UCSD-AML1 (cell line): ENCODE measurements around the gene HNRNPL.
"Not testable (repeated sequence)": the region's sequence is repeated elsewhere in the genome, so short reads cannot be mapped to it uniquely, and the experiment has no call there.

Experiments
- DNase-seq: peaks from one replicate; lab custom pipeline; 2025; ENCODE audit not compliant: unreplicated experiment; lab: John Stamatoyannopoulos, UW

The HNRNPL gene

DNA sequence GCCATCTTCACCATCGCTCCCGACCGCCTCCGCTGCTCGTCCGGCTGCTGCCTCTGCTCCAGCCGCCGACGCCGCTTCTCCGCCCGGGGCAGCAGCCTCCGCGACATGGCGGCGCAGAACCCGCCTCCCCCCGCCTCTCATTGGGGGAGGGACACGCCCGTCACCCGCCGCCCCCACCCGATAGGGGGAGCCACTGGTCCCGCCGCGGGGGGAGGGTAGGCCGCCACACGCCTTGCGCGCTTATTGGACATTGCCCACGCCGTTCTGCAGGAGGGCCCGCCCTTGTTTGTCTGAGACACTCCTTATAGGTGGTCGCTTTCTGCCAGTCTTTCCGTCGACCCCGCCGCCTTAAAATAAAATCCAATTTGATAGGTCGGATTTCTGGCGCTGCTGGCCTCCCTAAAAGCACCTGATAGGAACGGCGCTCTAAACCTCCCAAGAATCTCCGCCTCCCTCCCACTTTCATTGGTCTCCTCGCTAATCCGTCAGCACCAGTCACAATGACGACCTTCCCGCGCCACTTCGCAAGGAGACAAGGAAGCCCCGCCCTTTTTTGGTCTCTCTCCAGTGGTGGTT lies at the start of gene HNRNPL:
Gene HNRNPL, minus strand, starts transcription at position 127 of the 576 bp plus-strand sequence. Its CDS starts 20 bp downstream, at position 107.
- peak; percentile 100 for DNase-seq

DNA sequence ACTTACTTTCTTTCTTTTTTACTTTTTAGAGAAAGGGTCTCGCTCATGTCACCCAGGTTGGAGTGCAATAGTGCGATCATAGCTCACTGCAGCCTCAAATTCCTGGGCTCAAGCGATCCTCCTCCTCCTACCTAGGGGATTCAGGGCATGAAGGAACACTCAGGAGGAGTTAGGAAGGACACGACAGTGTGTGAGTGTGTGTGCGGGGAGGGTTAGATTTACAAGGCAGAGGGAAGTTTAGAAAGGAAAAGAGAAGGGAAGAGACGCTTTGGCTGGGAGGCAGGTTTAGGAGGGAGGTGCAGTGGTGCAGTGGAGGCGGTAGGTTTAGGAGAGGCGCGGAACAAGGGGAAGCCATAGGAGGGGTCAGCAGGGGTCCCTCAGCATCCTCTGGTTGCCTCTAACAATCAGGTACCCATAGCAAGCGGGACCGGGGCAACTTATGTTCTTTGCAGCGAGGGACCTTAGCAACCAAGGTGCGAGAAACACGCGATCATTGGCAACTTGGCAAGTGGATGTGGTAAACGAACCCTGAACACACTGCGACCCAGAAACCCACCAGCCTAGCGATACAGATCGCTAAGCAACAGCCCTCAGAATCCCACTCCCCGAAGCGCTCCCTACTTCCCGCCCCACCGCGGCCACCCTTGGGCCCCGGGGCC lies 49.1 kb upstream of the HNRNPL start:
- no peak for DNase-seq

GRCh38 chr19:38894968-38895367 lies 45.2 kb upstream of the HNRNPL start:
- no peak for DNase-seq

GRCh38 chr19:38893341-38893771 lies 43.6 kb upstream of the HNRNPL start:
- no peak for DNase-seq

DNA sequence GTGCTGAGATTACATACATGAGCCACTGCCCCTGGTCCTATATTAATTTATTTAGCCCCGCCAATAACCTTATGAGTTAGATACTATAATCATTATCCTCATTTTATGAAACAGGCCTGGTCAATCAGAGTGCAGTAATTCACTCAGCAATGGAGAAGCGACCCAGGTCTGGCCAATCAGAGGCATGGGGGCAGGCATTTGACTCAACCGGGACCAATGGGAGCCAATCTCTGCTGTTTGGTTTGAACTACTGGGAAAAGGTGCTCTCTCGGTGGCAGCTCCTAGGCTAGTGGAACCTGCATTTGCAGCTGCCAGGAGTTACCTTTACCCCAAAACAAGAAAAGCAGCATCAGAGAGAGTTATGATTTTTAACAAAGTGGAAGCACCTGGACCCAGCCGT lies 43.1 kb upstream of the HNRNPL start:
- DNase-seq, result no peak

DNA sequence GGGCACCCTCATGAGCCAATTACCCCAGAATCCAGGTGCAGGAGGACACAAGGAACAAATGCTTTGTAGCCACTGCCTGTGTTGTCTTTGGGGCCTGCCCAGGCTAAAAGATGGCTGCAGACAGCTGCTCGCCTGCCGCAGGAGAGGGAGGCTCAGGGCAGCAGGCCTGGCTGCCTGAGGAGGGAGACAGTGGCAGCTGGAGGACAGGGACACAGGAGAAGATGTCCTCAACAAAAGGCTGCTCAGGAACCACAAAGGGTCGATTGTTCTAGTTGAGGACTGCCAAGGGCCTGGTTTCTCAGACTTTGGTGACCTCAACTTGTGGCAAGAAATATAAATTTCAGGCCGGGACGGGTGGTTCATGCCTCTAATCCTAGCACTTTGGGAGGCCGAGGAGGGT lies 42.0 kb upstream of the HNRNPL start:
- DNase-seq, result no peak

DNA sequence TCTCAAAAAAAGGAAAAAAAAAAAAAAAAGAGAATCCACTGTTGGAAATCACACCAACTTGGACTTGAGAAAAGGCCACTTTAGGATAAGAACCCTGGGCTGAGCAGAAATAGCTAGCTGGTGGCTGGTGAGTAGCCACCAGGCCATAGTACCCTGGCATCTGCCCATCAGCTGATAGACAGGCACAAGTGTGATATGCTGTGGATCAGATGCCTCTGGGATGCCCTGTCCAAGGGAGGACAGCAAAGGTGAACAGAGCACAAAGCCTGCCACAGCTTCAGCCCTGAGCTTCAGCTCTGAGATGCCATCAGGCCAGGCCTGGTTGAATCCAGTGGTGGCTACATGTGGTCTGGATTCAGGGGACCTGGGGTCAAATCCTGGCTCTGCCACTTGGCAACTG lies 40.9 kb upstream of the HNRNPL start:
- DNase-seq, result no peak

GRCh38 chr19:38889803-38890202 lies 40.0 kb upstream of the HNRNPL start:
- DNase-seq, result no peak

DNA sequence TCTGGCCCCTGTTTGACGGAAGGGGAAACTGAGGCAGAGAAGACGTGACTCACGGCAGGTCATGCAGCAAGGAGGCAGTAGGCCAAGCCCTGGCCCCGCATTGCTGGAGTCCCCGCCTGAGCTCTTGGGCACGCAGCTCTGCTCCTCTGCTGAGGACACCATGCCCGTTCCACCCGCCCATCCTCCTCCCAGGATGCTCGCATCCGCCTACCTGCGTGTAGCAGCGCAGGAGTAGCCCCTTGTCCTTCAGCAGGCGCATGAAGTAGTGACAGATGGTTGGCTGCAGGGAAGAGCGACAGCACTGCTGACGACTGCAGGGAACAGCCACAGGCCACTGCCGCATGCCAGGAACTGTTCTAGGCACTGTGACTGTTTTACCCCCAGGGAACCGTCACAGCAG lies 39.1 kb upstream of the HNRNPL start:
- no peak for DNase-seq

GRCh38 chr19:38884691-38885090 lies 34.9 kb upstream of the HNRNPL start:
- not testable (repeated sequence) for DNase-seq

- no peak for DNase-seq
Measured at GRCh38 chr19:38883286-38883685, 33.5 kb upstream of the HNRNPL start.

DNA sequence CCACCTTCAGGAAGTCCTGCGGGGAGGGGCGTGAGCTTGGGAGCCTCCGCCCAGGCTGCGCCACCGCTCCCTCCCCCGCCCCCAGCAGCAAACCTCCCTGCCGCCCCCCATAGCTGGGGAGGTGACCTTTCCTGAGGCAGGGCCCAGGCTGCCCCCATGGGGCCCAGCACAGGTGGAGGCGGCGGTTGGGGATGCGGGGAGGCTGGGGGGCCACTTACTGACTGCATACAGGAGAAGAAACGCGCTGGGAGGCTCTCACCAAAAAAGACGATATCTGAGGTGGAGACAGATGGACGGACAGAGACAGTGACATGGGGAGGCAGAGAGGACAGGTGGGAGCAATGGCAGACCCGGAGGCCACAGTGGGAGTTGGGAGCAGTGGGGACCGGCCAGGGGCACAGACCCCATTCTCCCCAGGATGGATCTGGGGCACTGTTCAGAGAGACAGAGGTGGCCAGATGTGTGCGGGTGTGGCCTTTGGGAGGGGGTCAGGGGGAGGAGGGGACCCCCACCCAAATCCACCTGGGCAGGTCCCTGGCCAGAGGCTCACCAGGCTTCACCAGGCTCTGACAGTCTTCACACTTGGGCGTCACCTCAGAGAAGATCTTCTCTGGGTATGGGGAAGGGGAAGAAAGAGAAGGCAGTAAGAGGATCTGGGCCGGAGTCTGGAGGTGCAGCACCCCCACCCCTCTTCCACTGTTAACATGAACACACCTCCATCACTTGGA lies 31.3 kb upstream of the HNRNPL start:
- DNase-seq, result no peak

DNA sequence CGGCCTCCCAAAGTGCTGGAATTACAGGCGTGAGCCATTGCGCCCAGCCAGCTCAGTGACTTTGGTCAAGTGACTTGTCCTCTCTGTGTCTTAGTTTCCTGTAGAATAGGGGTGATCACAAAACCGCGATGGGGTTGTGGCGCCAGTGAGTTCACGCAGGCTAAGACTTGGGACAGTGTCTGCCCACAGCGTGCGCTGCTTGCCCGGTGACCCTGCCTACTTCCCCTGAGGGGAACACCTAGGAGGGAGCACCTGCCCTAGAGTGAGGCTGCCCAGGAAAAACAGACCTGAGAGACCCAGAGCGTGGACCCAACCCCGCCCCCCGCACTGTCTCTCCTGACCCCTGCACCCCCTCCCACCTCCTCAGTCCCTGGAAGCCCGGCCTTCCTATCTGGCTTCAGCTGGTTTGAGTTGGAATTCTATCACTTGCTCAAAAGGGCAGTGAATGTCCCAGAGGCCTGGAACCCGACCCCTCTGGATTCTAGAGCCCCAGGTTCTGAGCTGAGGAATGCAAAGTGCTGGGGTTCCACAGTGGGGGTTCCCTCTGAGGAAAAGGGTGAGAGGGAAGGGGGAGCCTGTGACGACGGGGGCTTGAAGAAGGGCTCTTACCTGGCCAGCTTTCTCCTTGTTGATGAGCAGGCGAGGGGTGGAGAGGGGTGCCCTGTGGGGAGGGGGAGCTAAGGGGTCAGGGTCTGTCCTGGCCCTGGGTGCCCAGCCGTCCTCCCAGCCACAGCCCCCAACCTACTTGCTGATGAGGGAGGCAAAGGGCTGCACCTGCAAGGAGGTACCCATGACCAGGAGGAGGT lies 30.5 kb upstream of the HNRNPL start:
- DNase-seq, result no peak

GRCh38 chr19:38879400-38879751 lies 29.6 kb upstream of the HNRNPL start:
- no peak for DNase-seq

- no peak for DNase-seq
Measured at GRCh38 chr19:38878575-38879399, 29.0 kb upstream of the HNRNPL start.

DNA sequence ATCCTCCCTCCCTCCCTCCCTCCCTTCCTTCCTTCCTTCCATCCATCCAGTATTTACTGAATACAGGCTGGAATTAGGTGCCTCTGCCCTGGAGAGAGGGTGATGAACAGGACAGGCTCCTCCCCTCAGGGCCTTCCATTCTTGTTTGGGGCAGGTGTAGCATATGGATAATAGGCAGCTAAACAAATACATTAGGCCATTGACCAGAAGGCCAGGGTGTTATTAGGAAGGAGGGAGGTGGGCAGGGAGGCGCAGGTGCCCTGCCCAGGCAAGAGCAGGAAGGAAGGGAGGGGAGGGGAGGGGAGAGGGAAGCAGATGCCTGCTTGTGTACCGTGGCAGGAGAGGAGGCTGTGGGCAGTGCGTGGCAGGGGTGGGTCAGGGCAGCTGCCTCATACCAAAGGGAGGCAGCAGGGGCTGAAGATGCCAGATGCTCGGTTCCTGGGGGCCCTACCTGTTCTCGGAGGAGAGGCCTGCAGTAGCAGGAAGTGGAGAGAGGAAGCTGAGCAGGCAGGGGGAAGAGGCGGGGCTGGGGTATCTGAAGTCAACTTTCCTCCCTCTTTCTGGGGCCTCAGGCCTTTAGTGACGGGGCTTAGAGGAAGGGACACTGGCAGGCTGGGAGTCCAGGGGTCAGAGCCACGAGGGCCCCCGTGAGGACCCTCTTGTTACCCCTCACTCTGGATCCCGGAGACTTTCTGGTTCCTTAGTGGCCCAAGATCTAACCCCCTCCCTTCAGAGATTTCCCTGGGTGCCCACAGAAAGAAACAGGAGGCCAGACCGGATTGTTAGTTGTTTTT lies 28.2 kb upstream of the HNRNPL start, which contains the start of gene RINL:
Gene RINL, minus strand, starts transcription at position 495 of the 794 bp plus-strand sequence. CDS start 1,533 bp downstream, outside the sequence.
- peak; percentile 75 for DNase-seq

DNA sequence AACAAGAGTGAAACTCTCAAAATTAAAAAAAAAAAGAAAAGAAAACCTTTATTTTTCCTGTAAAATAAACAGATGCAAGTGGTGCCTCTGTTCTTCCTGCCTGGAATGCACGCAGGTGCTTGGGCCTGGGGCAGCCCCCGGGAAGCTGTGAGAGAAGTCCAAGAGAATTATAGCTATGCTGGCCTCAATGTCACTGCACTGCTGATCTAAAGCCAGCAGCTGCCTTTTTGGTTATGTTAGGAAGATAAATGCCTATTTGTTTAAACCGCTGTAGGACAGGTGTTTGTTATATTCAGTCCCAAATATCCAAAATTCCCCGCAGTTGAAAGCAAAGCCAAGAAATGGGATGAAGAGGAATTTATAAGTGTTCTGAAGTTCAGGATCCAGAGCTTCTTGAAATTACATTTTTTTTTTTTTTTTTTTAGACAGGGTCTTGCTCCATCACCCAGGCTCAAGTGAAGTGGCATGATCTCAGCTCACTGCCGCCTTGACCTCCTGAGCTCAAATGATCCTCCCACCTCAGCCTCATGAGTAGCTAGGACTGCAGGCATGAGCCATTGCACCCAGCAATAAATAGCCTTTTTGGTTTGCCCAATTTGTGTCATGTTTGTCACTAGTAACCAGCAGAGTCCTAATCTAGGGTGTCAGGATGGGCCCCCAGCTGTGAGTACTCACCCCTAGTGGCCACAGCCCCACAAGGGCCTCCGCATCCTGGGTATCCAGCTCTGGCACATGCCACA lies 26.0 kb upstream of the HNRNPL start:
- no peak for DNase-seq

DNA sequence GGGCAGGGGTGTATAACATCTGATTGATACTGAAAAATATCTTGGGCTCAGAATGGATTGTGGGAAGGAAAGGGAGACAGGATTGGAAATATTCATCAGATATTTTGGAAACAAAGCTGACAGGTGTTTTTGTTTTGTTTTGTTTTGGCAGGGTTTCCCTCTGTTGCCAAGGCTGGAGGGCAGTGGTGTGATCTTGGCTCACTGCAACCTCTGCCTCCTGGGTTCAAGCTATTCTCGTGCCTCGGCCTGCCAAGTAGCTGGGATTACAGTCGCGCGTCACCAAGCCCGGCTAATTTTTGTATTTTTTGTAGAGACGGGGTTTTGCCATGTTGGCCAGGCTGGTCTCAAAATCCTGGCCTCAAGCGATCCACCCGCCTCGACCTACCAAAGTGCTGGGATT lies 23.6 kb upstream of the HNRNPL start:
- not testable (repeated sequence) for DNase-seq

DNA sequence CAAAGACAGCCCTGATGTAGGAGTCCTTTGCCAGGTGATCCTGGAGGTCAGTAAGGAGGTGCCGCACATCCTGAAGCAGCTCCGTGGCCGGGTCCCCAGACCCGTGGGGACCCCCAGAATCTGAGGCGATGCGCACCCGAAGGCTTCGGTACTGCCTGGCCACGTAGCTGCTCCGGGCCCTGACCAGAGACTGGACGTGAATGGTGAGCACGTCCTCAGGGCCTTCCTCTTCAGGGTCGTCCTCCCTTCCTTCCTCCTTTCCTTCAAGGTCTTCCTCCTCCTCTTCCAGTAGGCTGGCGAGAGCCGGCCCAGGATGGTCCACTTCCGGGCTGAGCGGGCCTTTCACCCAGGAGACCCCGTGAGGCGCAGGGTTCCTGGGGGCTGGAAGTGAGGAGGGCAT lies 20.8 kb upstream of the HNRNPL start:
- no peak for DNase-seq
